ENCODE measurements around the gene FPGS. TPM values are rescaled to one million over a fixed set of nuclear protein-coding genes. Genes with fewer than 3 reads are reported as not detected.
A peak's percentile ranks its signal among the peaks of the same experiment; 100 is the strongest.

The FPGS gene
- total RNA-seq, 4 donors from 2014 or later = 36.1 to 56.3 (median 50.1) TPM

- WGBS = 96% methylated on average over 5 of the region's 10 CpGs
- H3K4me3 ChIP-seq = no peak overlapping the region
- peak overlapping the region in 1 of 4 donors; percentile 53 for H3K27ac ChIP-seq (replicated peaks in 1 of 4)
- TF ChIP-seq POLR2A (IDR thresholded peaks at IDR 0.05; ENCODE audit: low read depth) (no peak), EP300 (IDR thresholded peaks at IDR 0.05) (no peak), CTCF (IDR thresholded peaks at IDR 0.05) (no peak), POLR2AphosphoS5 (IDR thresholded peaks at IDR 0.05) (no peak)
- intact Hi-C loops (cut with DNase I) = loop anchor here (5.0 kb wide), 1 partner anchor 47 kb away; no protein-coding TSS in a partner anchor
- no peak for DNase-seq (ENCODE audit: extremely low spot score)
- peaks cover 35 to 100% (median 93%) of the 10 kb centered on the region in 4 donors for H3K36me3 ChIP-seq
- H3K27me3 ChIP-seq = no peaks in the 10 kb centered on the region
- H3K9me3 ChIP-seq = no peaks in the 10 kb centered on the region
- H3K4me1 ChIP-seq = peaks cover 5 to 32% (median 14%) of the 10 kb centered on the region in 4 donors
Observed at GRCh38 chr9:127810378-127811187, 7.9 kb downstream of the FPGS start.

GRCh38 chr9:127812011-127812410 lies 9.3 kb downstream of the FPGS start:
- peaks cover 35 to 100% (median 97%) of the 10 kb centered on the region in 4 donors for H3K36me3 ChIP-seq
- H3K4me1 ChIP-seq = peaks cover 6 to 23% (median 15%) of the 10 kb centered on the region in 4 donors
- no peaks in the 10 kb centered on the region for H3K27me3 ChIP-seq
- no peak overlapping the region for H3K27ac ChIP-seq (replicated peaks in 1 of 4)
- H3K4me3 ChIP-seq = no peak overlapping the region
- TF ChIP-seq CTCF (IDR thresholded peaks at IDR 0.05) (no peak), POLR2AphosphoS5 (IDR thresholded peaks at IDR 0.05) (no peak), EP300 (IDR thresholded peaks at IDR 0.05) (no peak), POLR2A (IDR thresholded peaks at IDR 0.05; ENCODE audit: low read depth) (no peak)
- WGBS = 90% methylated on average over 6 of the region's 6 CpGs
- intact Hi-C loops (cut with DNase I) = loop anchor here (5.0 kb wide), 1 partner anchor 45 kb away; no protein-coding TSS in a partner anchor
- DNase-seq (ENCODE audit: extremely low spot score) = no peak
- no peaks in the 10 kb centered on the region for H3K9me3 ChIP-seq

GRCh38 chr9:127812936-127813675 lies 10.4 kb downstream of the FPGS start:
- H3K27me3 ChIP-seq = no peaks in the 10 kb centered on the region
- peaks cover 6 to 25% (median 16%) of the 10 kb centered on the region in 4 donors for H3K4me1 ChIP-seq
- WGBS = 87% methylated on average over 15 of the region's 19 CpGs
- DNase-seq (ENCODE audit: extremely low spot score) = no peak
- TF ChIP-seq POLR2AphosphoS5 (IDR thresholded peaks at IDR 0.05) (no peak), POLR2A (IDR thresholded peaks at IDR 0.05; ENCODE audit: low read depth) (no peak), CTCF (IDR thresholded peaks at IDR 0.05) (no peak), EP300 (IDR thresholded peaks at IDR 0.05) (no peak)
- intact Hi-C loops (cut with DNase I) = loop anchor here (5.0 kb wide), 1 partner anchor 44 kb away; no protein-coding TSS in a partner anchor
- H3K27ac ChIP-seq (replicated peaks in 1 of 4) = no peak overlapping the region
- H3K9me3 ChIP-seq = no peaks in the 10 kb centered on the region
- peaks cover 35 to 100% (median 96%) of the 10 kb centered on the region in 4 donors for H3K36me3 ChIP-seq
- no peak overlapping the region for H3K4me3 ChIP-seq

- DNase-seq (ENCODE audit: extremely low spot score) = no peak
- peaks cover 6 to 25% (median 16%) of the 10 kb centered on the region in 4 donors for H3K4me1 ChIP-seq
- peak overlapping the region in 1 of 4 donors; percentile 9 for H3K27ac ChIP-seq (replicated peaks in 1 of 4)
- WGBS = 75% methylated on average over 6 of the region's 9 CpGs
- intact Hi-C loops (cut with DNase I) = loop anchor here (5.0 kb wide), 1 partner anchor 44 kb away; no protein-coding TSS in a partner anchor
- H3K27me3 ChIP-seq = no peaks in the 10 kb centered on the region
- peaks cover 31 to 100% (median 96%) of the 10 kb centered on the region in 4 donors for H3K36me3 ChIP-seq
- no peak overlapping the region for H3K4me3 ChIP-seq
- H3K9me3 ChIP-seq = no peaks in the 10 kb centered on the region
- TF ChIP-seq POLR2AphosphoS5 (IDR thresholded peaks at IDR 0.05) (peak; percentile 40 to 48), CTCF (IDR thresholded peaks at IDR 0.05) (no peak)
Observed at GRCh38 chr9:127813686-127814226, 11.1 kb downstream of the FPGS start.
